Coronary artery (tissue), 2 donors: ENCODE results near the gene GRIK4.

ENCODE experiments used
- DNase-seq: peaks from one replicate; pipeline ENCODE4 v3.0.0-alpha.2; 2017; ENCODE audit warnings: low spot score
- H3K27ac ChIP-seq, 2 donors: fragments of 200-600 bp; sonication (generic); one replicate each; pipeline ENCODE4 v1.5.1; 2016 to 2019
- H3K4me3 ChIP-seq: fragments of 200-600 bp; sonication (generic); 2 replicates; pipeline ENCODE4 v1.5.1; 2016; ENCODE audit warnings: mild to moderate bottlenecking, moderate library complexity
- TF ChIP-seq, protein P1 (sequence below): fragments of 200-600 bp; sonication (generic); IDR thresholded peaks from one replicate; pipeline ENCODE4 v1.5.1; 2019; ENCODE audit warnings: antibody characterized with exemption

The GRIK4 gene

GRCh38 chr11:120717623-120718022 is 206.1 kb downstream of the GRIK4 start:
- H3K27ac ChIP-seq = no peak overlapping the region
- DNase-seq = no peak
- TF ChIP-seq, protein P1, sequence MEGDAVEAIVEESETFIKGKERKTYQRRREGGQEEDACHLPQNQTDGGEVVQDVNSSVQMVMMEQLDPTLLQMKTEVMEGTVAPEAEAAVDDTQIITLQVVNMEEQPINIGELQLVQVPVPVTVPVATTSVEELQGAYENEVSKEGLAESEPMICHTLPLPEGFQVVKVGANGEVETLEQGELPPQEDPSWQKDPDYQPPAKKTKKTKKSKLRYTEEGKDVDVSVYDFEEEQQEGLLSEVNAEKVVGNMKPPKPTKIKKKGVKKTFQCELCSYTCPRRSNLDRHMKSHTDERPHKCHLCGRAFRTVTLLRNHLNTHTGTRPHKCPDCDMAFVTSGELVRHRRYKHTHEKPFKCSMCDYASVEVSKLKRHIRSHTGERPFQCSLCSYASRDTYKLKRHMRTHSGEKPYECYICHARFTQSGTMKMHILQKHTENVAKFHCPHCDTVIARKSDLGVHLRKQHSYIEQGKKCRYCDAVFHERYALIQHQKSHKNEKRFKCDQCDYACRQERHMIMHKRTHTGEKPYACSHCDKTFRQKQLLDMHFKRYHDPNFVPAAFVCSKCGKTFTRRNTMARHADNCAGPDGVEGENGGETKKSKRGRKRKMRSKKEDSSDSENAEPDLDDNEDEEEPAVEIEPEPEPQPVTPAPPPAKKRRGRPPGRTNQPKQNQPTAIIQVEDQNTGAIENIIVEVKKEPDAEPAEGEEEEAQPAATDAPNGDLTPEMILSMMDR = no peak
- H3K4me3 ChIP-seq = no peak overlapping the region

DNA sequence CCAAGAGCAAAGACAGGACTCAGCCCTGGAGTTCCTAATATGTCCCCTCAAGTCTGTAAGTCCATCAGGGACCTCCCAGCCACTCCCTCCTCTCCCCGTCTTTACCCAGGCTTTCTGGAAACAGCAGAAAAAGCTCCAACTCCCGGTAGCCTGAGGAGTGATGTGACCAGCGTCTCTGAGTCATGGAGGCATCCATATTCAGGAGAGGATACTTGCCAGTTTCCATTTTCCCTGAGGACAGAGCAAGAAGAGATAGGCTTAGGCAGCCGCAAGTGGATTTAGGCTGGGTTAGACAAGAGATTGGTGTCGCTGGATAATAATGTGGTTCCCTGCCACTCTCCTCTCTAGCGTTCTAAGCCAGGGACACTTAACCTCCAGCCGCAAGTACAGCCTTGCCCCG is 206.6 kb downstream of the GRIK4 start:
- H3K4me3 ChIP-seq = no peak overlapping the region
- TF ChIP-seq, protein P1 = no peak
- H3K27ac ChIP-seq = no peak overlapping the region
- no peak for DNase-seq

GRCh38 chr11:120719348-120719747 is 207.8 kb downstream of the GRIK4 start:
- no peak overlapping the region for H3K4me3 ChIP-seq
- TF ChIP-seq, protein P1 = no peak
- DNase-seq = no peak
- H3K27ac ChIP-seq = no peak overlapping the region

DNA sequence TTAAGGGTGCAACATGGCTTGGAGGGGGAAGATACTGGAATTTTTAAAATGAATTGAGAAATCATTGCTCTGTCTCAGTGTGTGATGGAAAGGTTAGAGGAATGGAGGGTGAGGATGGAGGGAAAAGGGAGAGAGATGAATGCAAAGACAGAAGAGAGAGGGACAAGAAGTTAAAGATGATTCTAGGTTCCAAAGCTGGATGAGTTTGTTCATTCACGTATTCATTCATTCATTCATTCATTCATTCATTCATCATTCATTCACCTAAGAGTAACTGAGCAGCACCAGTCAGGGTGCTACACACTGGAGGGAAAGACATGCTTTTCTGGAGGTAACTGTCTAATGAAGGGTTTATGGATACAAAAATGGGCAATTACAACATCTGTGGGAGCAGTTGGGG is 209.2 kb downstream of the GRIK4 start:
- DNase-seq = no peak
- Histone ChIP-seq H3K27ac (no peak overlapping the region), H3K4me3 (no peak overlapping the region)
- TF ChIP-seq, protein P1 = no peak

- Histone ChIP-seq H3K27ac (no peak overlapping the region), H3K4me3 (no peak overlapping the region)
- no peak for DNase-seq
- TF ChIP-seq, protein P1 = no peak
Measured at GRCh38 chr11:120722524-120722923, 211.0 kb downstream of the GRIK4 start.

- TF ChIP-seq, protein P1 = no peak
- Histone ChIP-seq H3K4me3 (no peak overlapping the region), H3K27ac (no peak overlapping the region)
- no peak for DNase-seq
Measured at GRCh38 chr11:120723751-120724150, 212.2 kb downstream of the GRIK4 start.

- no peak overlapping the region for H3K27ac ChIP-seq
- DNase-seq = no peak
- TF ChIP-seq, protein P1 = no peak
- no peak overlapping the region for H3K4me3 ChIP-seq
Measured at GRCh38 chr11:120727752-120728151, 216.2 kb downstream of the GRIK4 start.
